ENCODE results near the gene NYAP1.
"Not testable (repeated sequence)": the region's sequence is repeated elsewhere in the genome, so short reads cannot be mapped to it uniquely, and the experiment has no call there.

NYAP1 gene

DNA sequence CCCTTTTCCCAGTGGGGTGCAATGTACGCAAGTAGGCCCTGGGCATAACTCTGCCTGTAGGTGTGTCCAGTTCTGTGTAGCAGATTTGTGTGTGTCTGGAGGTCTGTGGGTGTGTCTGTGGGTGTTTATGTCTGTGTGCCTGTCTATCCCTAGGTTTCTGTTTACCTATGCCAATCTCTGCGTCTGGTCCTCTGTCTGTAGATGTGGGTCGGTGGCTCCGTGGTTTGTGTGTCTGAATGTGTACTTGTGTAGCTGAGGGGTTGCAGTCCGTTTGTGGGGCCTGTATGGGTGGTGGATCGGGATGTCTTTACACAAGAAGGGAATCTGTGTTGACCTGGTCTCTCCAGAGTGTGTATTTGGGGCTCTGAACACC is 932 bp downstream of the NYAP1 start:
- no peak for DNase-seq

- no peak for DNase-seq
These were observed 1.7 kb downstream of the NYAP1 start for GRCh38 chr7:100485471-100485876.

- DNase-seq: no peak
These were observed 2.4 kb downstream of the NYAP1 start for GRCh38 chr7:100486111-100486636.

DNA sequence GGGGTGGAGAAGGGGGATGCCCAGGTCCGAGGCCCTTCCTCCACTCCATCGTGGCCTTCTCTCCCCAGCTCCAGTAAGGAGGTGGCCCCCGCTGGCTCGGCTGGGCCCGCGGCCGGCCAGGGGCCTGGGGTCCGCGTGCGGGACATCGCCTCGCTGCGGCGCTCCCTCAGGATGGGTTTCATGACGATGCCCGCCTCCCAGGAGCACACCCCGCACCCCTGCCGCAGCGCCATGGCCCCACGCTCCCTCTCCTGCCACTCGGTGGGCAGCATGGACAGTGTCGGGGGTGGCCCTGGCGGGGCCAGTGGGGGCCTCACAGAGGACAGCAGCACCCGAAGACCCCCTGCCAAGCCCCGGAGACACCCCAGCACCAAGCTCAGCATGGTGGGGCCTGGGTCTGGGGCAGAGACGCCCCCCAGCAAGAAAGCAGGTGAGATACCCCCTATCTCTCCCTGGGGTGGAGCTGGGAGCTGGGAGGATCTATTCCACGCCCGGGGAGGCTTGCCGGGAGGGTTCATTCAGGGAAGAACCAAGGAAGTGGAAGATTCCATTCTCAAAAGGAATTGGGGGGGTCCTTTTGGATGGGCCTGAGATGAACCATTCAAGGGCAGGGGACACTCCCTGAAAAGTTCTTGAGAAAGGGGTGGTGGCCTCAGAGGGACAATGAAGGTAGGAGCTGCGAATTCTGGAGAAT is 3.2 kb downstream of the NYAP1 start:
- DNase-seq: no peak

- no peak for DNase-seq
These were observed 4.8 kb downstream of the NYAP1 start for GRCh38 chr7:100488333-100489095.

- DNase-seq: no peak
These were observed 5.4 kb downstream of the NYAP1 start for GRCh38 chr7:100489121-100489520.

DNA sequence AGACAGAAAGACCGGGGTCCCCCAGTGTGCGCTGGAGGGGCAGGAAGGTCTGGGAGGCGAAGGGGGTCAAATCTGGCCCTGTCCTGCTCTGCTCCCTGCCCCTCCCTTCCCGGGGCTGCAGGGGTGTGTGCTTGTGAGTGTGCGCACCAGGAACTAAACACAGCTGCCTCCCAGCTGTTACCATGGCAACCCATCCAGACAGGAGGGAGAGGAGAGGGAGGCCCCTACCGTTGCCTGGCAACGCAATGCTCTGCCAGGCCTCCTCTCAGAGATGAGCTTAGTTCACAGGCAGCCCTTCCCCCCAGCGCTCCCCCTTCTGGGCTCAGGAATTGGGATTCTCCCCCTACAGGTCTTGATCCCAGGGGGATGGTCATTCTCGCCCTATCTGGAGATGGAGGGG is 6.1 kb downstream of the NYAP1 start:
- DNase-seq: peak; percentile 50

DNA sequence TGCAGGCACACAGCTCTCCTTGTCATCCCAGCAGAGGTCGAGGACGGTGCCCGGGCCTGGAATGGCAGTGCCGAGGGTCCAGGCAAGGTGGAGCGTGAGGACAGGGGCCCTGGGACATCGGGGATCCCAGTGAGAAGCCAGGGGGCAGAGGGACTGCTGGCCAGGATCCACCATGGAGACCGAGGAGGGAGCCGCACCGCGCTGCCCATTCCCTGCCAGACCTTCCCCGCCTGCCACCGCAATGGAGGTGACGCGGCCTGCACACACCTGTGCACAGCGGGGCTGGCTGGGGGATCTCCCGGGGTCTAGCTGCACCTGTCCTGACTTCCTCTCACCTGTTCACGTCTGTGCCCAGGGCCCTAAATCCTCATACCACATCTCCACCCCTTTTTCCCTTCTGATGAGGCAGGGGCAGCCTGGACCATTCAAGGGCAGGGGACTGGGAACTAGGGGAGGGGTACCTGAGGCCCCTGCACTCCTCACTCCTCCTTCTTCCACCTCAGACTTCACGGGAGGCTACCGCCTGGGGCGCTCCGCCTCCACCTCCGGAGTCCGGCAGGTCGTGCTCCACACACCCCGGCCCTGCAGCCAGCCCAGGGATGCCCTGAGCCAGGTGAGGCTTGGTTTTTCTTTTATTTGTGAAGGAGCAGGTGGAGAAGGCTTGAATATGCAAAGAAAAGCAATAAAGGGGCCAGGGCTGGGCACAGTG is 6.9 kb downstream of the NYAP1 start:
- DNase-seq: no peak

DNA sequence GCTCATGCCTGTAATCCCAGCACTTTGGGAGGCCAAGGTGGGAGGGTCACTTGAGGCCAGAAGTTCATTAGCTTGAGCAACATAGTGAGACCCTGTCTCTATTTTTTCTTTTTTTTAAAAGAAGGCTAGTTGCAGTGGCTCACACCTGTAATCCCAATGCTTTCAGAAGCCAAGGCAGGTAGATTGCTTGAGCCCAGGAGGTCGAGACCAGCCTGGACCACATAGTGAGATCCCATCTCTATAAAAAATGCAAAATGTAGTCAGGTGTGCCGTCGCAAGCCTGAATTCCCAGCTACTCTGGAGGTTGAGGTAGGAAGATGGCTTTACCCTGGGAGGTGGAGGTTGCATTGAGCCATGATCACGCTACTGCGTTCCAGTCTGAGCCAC is 7.5 kb downstream of the NYAP1 start:
- no peak for DNase-seq

DNA sequence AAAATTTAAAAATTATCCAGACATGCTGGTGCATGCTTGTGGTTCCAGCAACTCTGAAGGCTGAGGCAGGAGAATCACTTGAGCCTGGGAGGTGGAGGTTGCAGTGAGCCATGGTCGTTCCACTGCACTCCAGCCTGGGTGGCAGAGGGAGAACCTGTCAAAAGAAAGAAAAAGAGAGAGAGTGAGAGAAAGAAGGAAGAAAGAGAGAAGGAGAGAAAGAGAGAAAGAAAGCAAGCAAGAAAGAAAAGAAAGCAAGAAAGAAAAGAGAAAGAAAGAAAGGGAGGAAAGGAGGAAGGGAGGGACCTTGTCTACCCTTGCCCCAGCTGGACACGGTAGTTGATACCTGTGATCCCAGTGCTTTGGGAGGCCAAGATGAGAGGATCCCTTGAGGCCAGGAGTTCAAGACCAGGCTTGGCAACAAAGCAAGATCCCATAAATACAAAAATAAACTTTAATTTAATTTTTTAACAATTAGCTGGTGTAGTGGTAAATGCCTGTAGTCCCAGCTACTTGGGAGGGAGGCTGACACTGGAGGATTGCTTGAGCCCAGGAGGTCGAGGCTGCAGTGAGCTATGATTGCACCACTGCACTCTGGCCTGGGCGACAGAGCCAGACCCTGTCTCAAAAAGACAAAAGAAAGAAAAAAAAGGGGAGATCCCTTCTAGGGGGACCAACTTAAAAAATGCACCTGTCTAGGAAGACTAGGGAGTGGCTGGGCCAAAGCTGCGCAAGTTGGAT is 9.2 kb downstream of the NYAP1 start:
- no peak for DNase-seq

DNA sequence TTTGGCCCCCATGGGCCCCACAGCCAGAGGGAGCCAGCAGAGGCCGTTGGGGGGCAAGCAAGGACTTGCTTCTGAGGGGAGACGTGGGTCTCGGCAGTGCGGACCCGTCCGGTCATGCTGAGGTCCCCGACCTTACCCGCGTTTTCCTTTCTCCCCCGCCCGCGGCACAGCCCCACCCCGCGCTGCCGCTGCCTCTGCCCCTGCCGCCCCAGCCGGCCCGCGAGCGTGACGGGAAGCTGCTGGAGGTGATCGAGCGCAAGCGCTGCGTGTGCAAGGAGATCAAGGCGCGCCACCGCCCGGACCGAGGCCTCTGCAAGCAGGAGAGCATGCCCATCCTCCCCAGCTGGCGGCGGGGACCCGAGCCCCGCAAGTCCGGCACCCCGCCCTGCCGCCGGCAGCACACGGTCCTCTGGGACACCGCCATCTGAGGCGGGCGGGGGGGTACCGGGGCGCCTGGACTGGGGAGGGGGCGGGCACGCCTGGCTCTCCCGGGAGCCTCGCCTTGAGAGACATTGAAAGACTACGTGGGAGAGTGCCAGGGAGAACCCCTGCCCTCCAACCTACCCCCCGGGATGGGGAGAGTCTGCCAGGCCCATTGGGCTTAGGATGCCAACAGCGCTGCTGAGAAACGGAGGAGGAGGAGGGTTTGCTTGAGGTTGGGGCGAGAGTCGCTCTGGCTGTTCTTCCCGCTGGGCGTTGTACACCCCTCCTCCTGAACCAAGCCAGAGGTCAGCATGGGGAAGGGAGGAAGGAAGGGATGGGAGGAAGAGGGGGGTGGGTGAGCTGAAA is 9.9 kb downstream of the NYAP1 start:
- DNase-seq: peak; percentile 49

- no peak for DNase-seq
These were observed 12.8 kb downstream of the NYAP1 start for GRCh38 chr7:100496509-100496908.

DNA sequence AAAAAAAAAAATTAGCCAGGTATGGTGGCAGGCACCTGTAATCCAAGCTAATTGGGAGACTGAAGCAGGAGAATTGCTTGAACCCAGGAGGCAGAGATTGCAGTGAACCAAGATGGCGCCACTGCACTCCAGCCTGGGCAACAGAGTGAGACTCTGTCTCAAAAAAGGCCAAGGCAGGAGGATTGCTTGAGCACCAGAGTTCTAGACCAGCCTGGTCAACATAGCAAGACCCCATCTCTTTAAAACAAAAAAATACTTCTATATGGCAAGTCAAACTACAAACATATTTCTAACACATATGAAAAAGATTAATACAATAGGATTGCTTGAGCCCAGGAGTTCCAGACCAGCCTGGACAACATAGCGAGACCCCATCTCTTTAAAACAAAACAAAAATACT is 17.0 kb downstream of the NYAP1 start:
- not testable (repeated sequence) for DNase-seq

GRCh38 chr7:100504031-100504430 is 20.3 kb downstream of the NYAP1 start:
- DNase-seq: not testable (repeated sequence)

DNA sequence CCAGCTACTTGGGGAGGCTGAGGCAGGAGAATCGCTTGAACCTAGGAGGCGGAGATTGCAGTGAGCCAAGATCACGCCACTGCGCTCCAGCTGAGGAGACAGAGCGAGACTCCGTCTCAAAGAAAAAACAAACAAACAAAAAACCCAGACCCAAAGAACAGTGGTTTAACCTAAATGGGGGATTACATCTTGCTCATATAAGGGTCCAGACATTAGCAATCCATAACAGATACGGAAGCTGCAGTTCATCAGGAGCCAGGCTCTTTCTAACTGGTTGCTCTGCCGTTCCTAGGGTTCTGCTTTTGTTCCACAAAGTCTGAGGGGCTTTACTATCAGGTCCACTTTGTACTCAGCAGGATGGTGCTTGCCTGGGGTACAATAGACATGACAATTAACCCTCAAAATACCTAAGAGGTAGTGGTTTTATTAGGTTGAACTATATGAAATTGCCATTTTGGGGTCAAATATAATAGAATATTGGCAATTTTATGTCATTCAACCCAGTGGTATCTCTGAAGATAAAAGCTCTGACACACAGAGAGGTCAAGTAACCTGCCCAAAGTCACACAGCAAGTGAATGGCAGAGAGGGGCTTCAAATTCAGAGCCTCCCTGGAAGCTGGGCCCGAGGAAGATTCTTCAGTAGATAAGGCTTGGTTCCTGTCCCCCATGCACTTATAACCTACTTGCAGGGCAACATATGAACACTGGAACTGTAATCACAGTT is 21.3 kb downstream of the NYAP1 start:
- DNase-seq: no peak

- no peak for DNase-seq
These were observed 22.7 kb downstream of the NYAP1 start for GRCh38 chr7:100506356-100506923.

- no peak for DNase-seq
These were observed 25.5 kb downstream of the NYAP1 start for GRCh38 chr7:100509231-100509630.

DNA sequence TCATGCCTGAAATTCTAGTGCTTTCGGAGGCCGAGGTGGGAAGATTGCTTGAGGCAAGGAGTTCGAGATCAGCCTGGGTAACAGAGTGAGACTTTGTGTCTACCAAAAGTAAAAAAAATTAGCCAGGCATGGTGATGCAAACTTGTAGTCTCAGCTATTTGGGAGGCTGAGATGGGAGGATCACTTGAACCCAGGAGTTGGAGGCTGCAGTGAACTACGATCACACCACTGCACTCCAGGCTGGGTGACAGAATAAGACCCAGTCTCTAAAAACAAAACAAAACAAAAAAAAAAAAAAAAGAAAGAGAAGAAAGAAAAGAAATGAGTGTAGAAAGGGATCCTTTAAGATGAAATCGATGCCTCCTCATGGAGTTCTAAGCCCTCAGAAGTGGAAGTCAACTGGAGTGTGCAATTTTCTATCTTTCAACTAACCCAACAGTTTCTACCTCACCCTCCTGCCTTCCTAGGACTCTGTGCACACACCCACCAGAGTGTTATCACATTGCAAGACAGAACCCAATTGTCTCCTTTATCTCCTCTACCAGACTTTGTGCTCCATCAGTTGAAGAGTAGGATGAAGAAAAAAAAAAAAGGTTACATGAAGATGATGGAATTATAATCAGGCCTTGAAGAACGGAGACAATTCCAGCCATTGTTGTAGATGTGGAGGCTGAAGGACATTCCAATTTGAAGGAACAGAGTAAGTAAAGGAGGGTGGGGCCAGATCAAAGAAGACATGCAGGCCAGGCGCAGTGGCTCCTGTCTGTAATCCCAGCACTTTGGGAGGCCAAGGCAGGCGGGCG is 26.9 kb downstream of the NYAP1 start:
- DNase-seq: no peak

DNA sequence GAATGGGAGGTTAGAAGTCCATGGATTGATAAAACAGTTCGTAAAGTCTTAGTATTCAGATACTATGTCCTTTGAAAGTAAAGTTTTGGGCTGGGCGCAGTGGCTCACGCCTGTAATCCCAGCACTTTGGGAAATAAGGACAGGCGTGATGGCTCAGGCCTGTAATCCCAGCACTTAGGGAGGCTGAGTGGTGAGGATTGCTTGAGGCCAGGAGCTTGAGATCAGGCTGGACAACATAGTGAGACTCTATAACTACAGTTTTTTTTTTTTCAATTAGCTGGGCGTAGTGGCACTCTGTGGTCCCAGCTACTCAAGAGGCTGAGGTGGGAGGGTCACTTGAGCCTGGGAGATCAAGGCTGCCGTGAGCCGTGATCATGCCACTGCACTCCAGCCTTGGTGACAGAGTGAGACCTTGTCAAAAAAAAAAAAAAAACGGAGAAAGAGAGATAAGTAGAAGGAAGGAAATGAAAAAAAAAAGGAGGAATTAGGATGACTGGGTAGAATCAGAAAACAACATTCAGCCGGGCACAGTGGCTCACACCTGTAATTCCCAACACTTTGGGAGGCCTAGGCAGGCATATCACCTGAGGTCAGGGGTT is 29.6 kb downstream of the NYAP1 start:
- no peak for DNase-seq

DNA sequence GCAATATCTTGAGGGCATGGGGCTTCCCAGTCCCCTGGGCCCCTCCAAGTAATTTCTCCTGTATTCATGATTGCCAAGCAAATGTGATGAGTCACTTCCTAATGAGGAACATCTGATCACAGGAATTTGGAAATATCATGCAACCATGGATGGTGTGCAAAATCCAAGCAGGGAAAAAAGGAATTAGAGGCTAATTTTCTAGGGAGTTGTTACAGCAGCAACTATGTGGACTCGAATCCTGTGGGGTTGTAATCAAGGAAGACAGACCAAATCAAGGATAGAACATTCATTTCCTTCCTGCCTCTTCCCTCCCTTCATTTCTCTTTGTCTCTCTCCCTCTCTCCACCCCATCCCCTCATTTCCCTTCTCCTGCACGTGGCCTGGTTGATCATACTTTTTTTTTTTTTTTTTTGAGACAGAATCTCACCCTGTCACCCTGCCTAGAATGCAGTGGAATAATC is 31.4 kb downstream of the NYAP1 start:
- no peak for DNase-seq

Data from central memory CD4-positive, alpha-beta T cell (primary cell).